ENCODE measurements around the gene MBOAT1.
A peak's percentile ranks its signal among the peaks of the same experiment; 100 is the strongest.

Gene MBOAT1

DNA sequence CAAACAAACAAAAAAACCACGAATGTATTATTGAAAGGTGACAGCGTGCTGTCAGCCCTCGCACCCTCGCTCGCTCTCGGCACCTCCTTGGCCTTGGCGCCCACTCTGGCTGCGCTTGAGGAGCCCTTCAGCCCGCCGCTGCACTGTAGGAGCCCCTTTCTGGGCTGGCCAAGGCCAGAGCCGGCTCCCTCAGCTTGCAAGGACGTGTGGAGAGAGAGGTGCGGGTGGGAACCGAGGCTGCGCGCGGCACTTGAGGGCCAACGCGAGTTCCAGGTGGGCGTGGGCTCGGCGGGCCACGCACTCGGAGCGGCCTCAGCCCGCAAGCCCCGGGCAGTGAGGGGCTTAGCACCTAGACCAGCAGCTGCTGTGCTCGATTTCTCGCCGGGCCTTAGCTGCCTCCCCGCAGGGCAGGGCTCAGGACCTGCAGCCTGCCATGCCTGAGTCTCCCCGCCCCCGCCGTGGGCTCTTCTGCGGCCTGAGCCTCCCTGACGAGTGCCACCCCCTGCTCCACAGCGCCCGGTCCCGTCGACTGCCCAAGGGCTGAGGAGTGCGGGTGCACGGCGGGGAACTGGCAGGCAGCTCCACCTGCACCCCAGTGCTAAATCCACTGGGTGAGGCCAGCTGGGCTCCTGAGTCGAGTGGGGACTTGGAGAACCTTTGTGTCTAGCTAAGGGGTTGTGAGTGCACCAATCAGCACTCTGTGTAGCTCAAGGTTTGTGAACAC lies 20.9 kb upstream of the MBOAT1 start:
- DNase-seq, result no peak

DNA sequence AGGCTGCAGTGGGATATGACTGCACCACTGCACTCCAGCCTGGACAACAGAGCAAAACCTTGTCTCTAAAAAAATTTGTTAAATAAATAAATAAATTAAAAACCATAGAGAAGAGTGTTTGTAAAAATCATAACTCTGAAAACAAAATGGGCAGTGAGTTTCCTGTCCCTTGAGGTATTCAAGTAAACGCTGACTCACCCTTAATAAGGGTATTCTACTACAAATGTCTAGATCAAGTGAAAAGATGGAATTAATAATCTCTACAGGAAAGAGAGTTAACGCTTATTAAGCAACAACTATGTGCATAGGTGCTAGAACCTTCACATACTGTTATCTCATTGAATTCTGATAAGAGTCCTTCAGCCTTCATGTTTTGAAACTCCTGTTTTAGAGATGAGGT lies 19.9 kb upstream of the MBOAT1 start:
- DNase-seq, result no peak

- no peak for DNase-seq
These were observed 18.3 kb upstream of the MBOAT1 start for GRCh38 chr6:20230401-20231119.

DNA sequence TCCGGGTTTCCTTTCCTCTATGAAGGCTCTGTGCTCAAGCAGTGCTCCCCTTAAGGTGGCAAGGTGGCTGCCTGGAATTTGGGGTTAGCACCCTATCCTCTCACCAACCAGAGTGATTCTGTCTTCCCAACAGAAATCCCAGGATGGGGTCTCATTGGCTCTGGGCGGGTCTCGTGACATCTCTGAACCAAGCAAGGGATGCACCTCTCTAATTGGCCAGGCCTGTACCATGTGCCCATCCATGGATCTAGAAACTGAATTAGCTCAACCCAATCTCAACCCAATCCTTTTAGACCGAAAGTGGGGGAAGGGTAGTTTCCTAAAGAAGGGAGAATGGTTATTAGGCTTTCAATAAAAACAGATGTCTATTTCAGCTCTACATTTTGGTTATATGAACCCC lies 17.6 kb upstream of the MBOAT1 start:
- DNase-seq, result no peak

DNA sequence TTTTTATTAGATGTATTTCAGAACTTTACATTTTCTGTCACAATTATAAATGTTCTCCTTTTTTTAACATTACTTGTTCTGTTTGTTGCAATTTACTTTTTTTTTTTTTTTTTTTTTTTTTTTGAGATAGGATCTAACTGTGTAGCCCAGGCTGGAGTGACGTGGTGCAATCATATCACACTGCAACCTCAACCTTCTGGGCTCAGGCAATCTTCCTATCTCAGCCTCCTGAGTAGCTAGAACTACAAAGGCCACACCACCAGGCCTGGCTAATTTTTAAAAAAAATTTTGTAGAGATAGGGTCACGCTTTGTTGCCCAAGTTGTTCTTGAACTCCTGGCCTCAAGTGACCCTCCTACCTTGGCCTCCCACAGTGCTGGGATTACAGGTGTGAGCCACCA lies 15.1 kb upstream of the MBOAT1 start:
- no peak for DNase-seq

- DNase-seq, result no peak
These were observed 10.9 kb upstream of the MBOAT1 start for GRCh38 chr6:20223141-20223540.

DNA sequence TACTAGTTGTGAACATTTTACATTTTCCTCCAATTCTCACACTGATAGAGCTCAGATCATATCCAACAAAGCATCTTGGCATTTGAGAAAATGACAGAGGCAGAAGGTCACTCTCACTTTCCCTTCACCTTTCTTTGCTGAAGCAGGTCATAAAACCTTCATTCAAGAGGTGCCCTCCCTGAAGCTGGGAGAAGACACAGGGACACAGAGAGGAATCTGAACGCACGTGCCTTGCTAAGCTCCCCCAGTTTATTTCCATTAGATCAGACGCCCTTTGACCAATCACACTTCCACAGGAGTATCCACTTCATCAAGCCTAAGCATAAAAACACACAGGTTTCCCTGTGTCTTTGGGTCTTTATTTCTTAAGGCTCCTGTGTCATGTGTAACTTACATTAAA lies 9.2 kb upstream of the MBOAT1 start:
- DNase-seq, result no peak

GRCh38 chr6:20220359-20220758 lies 8.1 kb upstream of the MBOAT1 start:
- DNase-seq, result no peak

DNA sequence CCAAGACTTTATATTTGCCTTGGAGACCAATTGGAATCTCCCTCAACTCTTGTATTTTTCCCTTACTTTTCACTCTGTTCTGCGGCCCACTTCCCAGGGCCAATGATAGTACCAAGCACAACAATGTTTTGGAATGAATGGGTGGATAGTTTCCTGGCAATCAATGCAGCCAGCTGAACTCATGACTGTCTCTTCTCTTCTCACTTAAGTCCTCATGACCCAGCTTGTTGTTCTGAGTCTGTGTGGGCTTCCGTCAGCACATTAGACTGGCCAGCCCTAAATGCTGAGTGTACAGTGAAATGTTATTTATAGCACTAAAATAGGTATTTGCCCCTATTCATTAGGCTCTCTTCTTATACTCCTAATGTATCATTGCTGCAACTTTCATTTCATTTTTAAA lies 5.6 kb upstream of the MBOAT1 start:
- no peak for DNase-seq

GRCh38 chr6:20217324-20217855 lies 5.1 kb upstream of the MBOAT1 start:
- DNase-seq, result no peak

DNA sequence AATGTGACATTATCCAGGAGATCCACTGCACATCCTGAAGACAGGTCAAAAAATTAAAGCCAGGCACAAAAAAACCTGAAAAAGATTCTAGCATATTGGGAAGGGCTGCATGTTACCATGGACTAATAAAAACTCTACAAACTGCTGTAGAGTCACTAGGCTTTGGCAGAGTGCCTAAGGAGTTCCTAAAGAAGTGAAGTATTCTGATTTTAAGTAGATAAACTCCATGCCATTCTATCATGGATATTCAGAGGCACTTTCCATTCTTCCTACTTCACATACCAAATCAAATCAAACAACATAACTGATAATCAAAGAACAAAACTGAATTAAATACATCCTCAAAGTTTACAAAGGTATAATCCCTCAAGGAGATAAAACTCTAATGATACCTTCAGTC lies 3.0 kb upstream of the MBOAT1 start:
- DNase-seq, result no peak

- no peak for DNase-seq
These were observed 1.1 kb upstream of the MBOAT1 start for GRCh38 chr6:20213271-20213798.

- peak; percentile 28 to 52 for DNase-seq
These were observed 303 bp downstream of the MBOAT1 start for GRCh38 chr6:20211941-20212391.

DNA sequence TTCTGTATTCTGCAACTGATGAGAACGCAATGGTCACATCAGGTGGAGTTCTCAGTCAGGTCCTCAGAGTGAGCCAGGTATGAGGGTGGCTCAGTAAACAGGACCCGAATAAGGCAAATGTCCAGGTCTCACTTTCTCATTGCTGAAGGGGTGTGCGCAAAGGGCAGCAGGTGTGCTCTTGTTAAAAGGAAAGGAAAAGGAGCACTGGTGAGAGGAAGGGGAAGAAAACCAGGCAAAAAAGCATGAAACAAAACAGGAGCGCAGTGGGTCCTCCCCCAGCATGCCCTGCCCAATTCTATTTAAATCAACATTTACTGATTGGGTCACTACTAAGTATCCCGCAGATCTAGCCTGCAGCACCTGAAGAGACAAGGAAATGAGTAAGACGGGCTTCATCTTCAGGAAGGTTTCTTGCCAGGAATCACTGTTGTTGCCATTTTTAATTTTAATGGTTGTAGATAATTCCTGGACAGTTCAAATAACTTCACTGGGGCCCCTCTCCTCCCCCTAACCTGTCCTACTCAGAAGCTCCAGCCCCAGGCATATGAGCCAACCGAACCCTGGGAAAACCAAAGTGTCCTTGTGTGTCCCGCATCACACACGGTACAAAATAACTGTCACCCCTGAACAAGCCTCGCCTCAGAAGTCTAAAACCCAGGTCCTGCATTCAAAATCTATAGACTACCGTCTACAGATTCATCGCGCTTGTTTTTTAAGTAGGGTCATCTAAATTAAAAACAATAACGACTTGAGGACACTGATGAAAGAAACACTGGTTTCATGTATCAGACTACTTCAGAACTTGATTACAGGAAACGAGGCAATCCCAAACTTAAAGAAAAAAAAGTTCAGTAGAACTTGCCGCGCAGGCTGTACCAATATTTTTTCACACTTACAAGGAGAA lies 980 bp downstream of the MBOAT1 start:
- no peak for DNase-seq

GRCh38 chr6:20210158-20210557 lies 2.1 kb downstream of the MBOAT1 start:
- no peak for DNase-seq

DNA sequence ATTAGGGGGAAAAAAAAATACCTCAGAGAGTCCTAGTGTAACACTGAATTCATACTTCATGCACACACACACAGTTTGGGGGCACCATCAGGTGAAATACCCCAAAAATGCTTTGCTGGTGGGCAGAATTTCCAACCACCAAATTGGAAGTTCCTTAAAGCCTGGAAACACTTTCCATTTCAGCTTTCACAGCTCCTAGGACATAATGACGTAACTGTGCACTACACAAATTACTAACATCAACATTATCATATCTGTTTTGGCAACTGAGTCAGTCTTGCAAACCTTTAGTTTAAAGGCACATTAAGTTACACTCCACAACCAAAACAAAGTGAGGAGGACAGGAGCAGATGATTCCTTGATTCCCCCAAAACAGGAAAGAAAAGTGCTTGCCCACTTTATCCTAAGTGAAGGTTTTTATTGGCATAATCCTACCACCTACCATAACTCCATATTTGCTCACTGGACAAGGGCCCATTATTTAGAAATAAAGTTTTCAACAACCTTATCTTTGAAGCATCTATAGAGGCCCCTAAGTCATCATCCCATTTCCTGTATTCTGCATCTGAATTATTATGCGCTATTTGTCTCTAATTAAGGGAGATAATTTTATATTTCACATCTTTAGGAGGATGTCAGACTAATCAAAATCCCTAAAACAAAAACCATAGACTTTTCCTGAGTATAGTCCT lies 3.4 kb downstream of the MBOAT1 start:
- DNase-seq, result no peak

GRCh38 chr6:20207088-20207418 lies 5.2 kb downstream of the MBOAT1 start:
- no peak for DNase-seq

DNA sequence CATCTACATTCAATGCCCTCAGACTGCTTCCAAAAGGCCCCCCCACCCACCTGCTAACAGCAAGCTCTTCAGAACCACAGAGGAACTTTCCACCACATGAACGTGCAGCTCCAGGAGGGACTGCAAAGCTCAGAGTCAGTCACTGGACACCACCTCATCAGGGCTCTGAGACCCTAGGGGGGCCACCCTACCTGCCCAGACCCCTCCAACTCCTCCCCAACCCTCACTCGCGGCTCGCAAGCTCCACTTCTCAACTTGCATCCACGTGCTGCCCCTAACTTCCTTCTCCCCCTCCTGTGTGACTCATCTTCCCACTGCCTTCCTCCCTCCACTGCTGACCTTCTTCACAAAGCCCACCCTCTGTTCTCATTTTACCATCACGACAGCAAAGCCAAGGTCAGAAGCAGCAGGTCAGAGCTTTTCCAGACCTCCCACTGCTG lies 6.5 kb downstream of the MBOAT1 start:
- DNase-seq, result peak in 1 of 2 donors; percentile 22

GRCh38 chr6:20204512-20204894 lies 7.8 kb downstream of the MBOAT1 start:
- DNase-seq, result no peak

DNA sequence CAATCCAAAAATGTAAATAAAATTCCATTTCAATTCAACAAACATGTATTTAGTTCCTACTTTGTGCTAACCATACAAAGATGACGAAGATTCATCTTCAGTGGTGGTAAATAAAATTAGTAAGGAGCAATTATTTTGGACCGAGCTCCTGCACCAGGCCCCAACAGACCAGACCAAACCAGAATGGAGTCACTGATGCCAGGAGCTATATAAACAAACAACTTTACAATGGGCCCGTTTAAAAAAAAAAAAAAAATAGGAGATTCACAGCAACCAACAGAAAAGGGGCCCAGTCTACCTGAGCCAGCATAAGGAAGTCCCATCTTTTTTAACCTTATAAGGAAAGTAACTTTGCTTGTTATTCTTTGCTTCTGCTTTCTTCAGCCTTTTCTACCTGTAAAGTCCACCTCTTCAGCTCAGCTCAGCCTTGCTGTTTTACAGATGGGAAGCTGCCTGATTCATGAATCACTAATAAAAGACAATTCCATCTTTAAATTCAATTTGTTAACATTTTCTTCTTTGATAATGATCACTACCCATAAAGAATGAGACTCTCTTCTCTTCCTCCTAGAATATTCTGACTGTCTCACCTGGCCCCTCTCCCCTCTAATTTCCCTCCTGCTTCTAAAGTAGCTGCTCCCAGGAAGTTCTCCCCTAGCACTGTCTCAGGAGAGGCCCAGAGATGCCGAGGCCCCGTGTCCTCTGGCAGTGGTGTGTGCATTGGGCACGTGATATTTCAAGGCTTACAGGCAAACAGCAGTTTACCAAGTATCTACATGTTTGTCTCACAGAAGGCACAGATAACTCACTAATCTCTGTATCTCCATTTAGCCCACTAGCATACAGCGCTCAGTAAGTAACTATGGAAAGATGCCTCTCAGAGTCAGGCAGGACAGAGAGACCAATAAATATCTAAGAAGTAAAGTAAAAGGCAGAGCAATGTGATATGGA lies 8.4 kb downstream of the MBOAT1 start:
- no peak for DNase-seq

GRCh38 chr6:20202699-20203302 lies 9.5 kb downstream of the MBOAT1 start:
- DNase-seq, result no peak
